VCaP (cell line): ENCODE measurements around the gene TPO.

Source experiments
- H3K27ac ChIP-seq: fragments of 450-650 bp; 2 replicates; pipeline ENCODE4 v1.5.1; 2017
- CTCF ChIP-seq: fragments of 450-650 bp; conservative IDR thresholded peaks from 2 replicates; pipeline ENCODE4 v1.5.1; 2017; ENCODE audit warnings: mild to moderate bottlenecking, moderate library complexity

Gene TPO

DNA sequence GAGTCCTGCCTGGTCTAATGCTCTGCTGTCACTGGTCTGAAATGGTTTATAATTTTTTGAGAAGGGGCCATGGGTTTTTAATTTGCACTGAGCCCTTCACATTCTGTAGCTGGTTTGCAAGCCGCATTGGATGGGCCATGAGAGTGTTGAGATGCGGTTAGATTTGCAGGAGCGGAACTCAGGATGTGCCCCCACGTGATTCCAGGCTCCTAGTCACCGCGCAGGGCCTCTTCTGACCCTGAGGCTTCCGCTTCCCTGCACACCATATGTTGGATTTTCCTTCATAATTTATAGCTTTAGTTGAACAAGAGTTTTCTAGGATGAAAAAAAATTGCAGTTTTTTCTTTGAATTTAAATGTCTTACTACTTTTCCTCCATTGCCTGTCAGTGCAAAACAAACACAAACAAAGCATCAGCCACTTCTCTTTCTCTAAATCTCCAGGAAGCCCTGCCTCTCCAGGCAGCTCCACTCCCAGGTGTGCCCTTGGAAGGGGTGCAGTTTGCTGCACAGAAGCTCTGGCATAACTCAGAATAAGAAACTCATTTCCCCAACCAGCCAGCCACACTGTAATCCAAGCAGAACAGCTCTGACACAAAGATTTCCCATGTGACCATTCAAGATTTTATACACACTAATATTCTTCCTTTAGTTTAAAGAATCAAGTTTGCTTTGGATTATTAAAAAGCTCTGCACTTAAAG is 18.4 kb upstream of the TPO start:
- TF ChIP-seq CTCF: no peak
- no peak overlapping the region for H3K27ac ChIP-seq

DNA sequence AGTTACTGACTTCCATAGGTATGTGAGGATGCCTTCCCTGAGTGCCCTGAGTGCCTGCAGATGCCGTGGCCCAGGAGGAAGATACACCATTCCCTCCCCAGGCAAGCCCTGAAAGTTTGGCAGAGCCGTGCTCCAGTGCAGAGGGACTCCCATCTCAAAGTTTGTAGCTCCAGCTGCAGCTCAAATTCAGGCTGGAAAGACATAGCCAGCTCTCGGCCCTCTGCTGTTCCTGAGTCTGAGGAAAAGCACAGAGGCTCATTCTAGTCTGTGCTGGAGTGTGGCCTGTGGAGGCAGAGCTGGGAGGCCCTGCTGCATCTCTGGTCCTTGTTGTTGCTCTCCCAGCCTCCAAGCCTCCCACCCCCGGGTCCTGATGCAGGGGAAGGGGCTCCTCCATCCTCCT is 15.9 kb upstream of the TPO start:
- no peak for TF ChIP-seq CTCF
- no peak overlapping the region for H3K27ac ChIP-seq

DNA sequence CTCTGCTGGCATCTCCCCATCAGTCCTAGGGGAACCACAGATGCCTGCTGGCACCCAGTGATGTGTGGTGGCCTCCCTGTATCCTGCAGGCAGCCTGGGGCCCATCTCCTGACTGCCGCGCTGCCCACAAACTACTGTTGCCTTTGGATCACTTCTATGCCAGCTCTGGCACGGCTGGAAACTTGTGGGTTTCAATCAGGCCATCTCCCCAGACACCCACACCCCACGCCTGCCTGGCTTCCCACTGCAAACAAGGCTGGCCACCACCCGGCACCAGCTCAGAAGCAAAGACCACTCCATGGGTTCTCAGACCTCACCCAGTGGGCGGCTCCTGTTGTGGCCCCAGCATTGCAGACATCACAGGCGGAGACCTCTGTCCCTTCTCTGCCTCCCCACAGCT is 15.1 kb upstream of the TPO start:
- no peak for TF ChIP-seq CTCF
- H3K27ac ChIP-seq: no peak overlapping the region

DNA sequence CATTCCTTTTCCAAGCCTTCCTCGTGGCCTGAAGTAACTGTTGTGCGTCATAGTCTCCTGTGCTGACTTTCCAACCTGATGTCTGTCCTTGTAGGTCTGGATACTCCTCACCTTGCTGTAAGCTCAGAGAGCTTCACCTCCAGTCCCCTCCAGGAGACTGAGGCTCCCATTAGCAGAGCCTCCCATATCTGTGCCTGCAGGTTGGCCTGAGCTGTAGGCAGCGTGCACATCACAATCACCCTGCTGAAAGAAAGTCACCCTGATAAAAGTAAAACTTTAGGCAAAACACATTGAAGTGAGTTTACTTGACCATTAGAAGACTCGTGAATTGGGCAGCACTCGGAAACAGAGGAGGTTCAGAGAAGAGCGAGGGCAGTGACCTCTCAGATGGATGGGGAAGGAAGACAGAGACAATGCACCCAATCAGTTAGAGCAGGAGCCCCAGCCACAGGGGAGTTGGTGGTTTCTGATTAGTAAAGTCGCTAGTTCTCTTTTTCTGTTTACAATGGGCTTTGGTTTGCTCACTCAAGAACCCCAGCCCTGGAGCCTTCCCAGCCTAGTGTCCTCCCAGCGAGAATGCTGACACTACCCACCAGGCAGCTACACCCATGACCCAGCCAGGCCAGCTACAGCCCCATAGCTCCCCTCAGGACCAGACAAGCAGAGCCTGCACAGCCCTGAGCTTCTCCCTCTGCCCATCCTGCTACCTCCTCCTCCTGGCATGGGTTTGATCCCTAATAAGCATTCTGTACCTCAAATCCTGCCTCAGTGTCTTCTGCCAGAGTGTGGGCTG is 12.1 kb upstream of the TPO start:
- peak overlapping the region; percentile 49; the same call in 1 of the 2 replicates for H3K27ac ChIP-seq
- TF ChIP-seq CTCF: no peak

- TF ChIP-seq CTCF: no peak
- H3K27ac ChIP-seq: no peak overlapping the region
These were observed 11.2 kb upstream of the TPO start for GRCh38 chr2:1402064-1402463.

GRCh38 chr2:1403565-1403964 is 9.7 kb upstream of the TPO start:
- no peak for TF ChIP-seq CTCF
- no peak overlapping the region for H3K27ac ChIP-seq

DNA sequence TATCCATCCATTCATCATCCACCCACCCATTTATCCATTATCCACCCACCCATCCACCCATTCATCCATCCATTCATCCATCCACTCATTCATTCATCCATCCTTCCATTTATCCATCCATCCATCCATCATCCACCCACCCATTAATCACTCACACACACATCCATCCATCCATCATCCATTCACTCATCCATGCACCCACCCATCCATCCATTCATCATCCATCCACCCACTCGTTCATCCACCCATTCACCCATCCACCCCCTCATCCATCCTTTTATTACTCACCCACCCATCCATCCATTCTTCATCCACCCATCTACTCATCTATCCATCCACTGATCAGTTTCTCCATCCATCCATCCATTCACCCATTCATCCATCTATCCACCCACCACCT is 8.1 kb upstream of the TPO start:
- TF ChIP-seq CTCF: no peak
- H3K27ac ChIP-seq: no peak overlapping the region
